ENCODE measurements around the gene DLEU7.

The DLEU7 gene

DNA sequence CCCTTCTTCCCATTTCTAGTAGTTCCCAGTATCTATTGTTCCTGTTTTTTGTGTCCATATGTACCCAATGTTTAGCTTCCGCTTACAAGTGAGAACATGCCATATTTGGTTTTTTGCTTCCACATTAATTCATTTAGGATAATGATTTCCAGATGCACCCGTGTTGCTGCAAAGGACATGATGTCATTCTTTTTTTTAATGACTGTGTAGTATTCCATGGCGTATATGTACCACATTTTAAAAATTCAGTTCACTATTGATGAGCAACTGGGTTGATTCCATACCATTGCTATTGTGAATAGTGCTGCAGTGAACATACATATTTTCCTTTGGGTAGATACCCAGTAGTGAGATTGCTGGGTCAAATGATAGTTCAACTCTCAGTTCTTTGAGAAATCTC is 50.5 kb downstream of the DLEU7 start:
- DNase-seq (ENCODE audit: low spot score), result no peak

DNA sequence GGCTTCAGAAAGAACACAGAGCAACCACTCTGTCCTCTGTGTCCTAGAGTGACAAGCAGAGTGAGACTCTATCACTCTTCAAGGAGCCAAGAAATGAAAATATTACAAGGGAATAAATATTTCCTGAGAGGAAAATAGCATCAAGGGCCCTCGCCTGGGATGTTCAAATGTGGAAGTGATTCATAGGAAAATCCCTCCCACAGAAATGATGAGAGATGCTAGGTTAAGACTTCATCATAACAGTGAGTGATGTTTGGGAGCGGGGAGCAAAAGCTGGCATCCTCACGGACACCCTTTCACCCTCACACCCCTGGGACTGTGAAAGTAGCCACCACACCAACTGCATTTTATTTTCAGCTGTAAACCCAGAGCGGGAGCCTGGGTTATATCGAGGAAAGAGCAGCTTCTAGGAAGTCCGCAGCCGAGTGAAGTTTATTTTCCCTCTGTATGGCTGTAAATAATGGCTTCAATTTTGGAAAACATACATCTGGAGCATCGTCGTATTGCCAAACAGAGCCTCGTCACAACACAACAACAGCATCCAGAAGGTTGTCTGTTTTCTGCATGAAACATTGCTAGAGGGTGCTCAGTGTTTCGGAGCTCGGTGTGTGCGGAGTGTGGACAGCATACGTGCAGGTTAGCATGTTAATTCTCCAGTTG is 54.8 kb downstream of the DLEU7 start:
- DNase-seq (ENCODE audit: low spot score), result no peak

DNA sequence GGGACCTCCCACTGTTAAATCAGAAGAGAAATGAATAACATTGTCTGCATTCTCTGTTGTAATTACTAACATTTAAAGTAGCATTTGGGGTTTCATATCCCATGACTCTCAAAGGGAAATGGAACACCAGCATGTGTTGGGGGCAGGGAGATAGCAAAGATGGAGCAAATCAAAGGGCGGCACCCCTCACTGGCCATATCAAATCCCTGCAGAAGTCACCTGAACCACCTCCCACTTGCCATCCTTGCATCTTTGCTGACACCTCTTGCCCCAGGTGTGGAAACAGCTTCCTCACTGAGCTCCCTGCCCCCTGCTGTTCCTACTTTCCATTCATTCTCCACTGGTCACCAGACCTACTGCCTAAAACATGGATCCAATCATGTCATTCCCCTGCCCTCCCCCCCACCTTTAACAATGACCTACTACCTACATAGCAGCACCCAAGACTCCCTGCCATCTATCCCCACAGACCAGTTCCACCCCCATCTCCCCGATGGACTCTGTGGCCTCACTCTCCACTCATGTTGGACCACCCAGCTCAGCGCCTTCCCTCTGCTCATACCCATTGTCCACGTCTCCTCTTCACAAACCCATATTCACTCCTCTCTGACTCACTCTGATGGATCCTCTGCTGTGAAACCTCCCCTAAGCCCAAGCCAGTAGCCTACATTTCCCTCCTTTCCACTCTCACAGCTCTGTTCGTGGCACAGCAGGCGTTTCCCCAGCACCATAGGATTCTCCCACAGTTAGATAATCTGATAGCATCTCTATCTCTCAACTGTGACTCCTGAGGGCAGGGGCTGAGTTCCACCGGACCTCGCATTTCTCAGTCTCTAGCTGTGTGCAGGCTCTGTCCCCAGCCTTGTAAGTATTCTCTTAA is 55.9 kb downstream of the DLEU7 start:
- DNase-seq (ENCODE audit: low spot score), result no peak

- no peak for DNase-seq (ENCODE audit: low spot score)
Observed at GRCh38 chr13:50783717-50784290, 59.7 kb downstream of the DLEU7 start.

- DNase-seq (ENCODE audit: low spot score), result no peak
Observed at GRCh38 chr13:50783066-50783465, 60.4 kb downstream of the DLEU7 start.

GRCh38 chr13:50780201-50781015 is 63.1 kb downstream of the DLEU7 start:
- DNase-seq (ENCODE audit: low spot score), result no peak

DNA sequence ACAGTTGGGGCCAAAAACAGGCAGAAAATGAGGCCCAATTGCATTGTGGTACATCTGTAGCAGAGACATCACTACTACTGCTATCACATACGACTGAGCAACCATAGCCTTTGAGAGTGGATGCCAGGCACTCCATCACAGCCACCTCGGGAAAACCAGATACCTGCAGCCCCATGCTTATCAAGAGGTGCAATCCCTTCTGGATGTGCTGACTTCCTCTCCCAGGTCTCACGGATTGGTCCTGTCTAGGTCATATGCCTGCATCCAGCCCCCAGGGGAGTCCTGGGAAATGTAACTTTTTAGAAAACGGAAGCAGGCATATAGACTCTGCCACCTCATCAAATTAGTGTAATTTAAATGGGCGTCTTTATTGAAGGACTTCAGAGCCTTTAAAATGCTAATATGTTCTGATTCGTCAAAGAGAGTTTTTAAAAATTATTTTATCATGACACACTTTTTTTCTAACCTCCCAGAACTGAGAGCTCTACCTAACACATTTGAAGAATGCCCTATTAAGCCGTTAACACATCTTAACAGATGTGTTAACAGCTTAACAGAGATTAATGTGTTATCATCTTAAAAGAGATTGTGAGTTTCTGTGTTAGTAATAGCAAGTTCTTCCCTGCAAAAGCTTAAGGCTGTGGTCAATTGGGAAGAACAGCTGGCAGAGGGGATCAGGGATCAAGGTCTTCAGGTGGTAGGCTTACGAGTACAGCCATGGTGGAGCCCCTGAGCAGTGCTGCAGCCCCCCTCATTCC is 63.9 kb downstream of the DLEU7 start:
- DNase-seq (ENCODE audit: low spot score), result no peak

All from CD4-positive, alpha-beta T cell treated with Interleukin-15 for 4 hours (primary cell).